ENCODE data around the gene STON1. TPM values are rescaled to one million over a fixed set of nuclear protein-coding genes. Genes with fewer than 3 reads are reported as not detected.

Gene STON1
- total and polyA plus RNA-seq, 2 donors (not counting 3 experiments of a cell fraction or from before 2014, with no cell fraction given) = 6.3 to 12.1 TPM

- H4K20me1 ChIP-seq (replicated peaks; ENCODE audit: control insufficient read depth, extremely low read depth, insufficient read depth, low read length) = no peaks in the 10 kb centered on the region
- no peaks in the 10 kb centered on the region for H3K9me1 ChIP-seq (replicated peaks; ENCODE audit: control insufficient read depth, extremely low read depth, insufficient read depth, low read length)
- H3K4me1 ChIP-seq (ENCODE audit: control insufficient read depth, extremely low read depth, insufficient read depth, low read length) = no peaks in the 10 kb centered on the region
- POLR2A ChIA-PET = no interaction called here
- H3K4me2 ChIP-seq (ENCODE audit: insufficient read depth, low read length) = no peak overlapping the region
- TF ChIP-seq POLR2AphosphoS5 (IDR thresholded peaks at IDR 0.05; ENCODE audit: insufficient read depth, low read depth, low read length) (no peak), EZH2 (IDR thresholded peaks at IDR 0.05; ENCODE audit: borderline replicate concordance, low read depth, low read length, severe bottlenecking) (no peak), FOS (IDR thresholded peaks at IDR 0.05; ENCODE audit: borderline replicate concordance, insufficient read depth, low read length) (no peak), CTCF (IDR thresholded peaks at IDR 0.05; ENCODE audit: extremely low read depth in 1 of 2, insufficient read depth in 1 of 2, low read depth in 1 of 2, low read length in 2 of 2) (no peak), MYC (IDR thresholded peaks at IDR 0.05; ENCODE audit: low read depth, low read length) (no peak), JUN (IDR thresholded peaks at IDR 0.05; ENCODE audit: borderline replicate concordance, insufficient read depth, insufficient read length, low read depth) (no peak), POLR2A (IDR thresholded peaks at IDR 0.05; ENCODE audit: low read depth, low read length) (no peak), GATA2 (IDR thresholded peaks at IDR 0.05; ENCODE audit: insufficient read depth, insufficient read length, low read depth, low read length) (no peak)
- TF ChIP-seq, protein P1, sequence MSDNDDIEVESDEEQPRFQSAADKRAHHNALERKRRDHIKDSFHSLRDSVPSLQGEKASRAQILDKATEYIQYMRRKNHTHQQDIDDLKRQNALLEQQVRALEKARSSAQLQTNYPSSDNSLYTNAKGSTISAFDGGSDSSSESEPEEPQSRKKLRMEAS (IDR thresholded peaks at IDR 0.05; ENCODE audit: insufficient read depth, insufficient read length) = no peak
- peaks cover 0 to 1% of the 10 kb centered on the region in 2 experiments for H3K36me3 ChIP-seq (ENCODE audit: control insufficient read depth in 2 of 2, extremely low read depth in 1 of 2, insufficient read depth in 2 of 2, low read length in 2 of 2)
- dilution Hi-C loops (cut with MboI; ENCODE audit: extremely low pct_ligation_motif_present, low sequenced_read_pairs) = no loop called here
- no TSS peak for BruUV-seq (replicated peaks)
- no peak overlapping the region for H3K4me3 ChIP-seq (replicated peaks in 1 of 3; ENCODE audit: insufficient read depth in 1 of 3, low read depth in 1 of 3, low read length in 3 of 3)
- intact Hi-C loops (cut with micrococcal nuclease) = no loop called here
- no peaks in the 10 kb centered on the region for H3K9me3 ChIP-seq (replicated peaks; ENCODE audit: control insufficient read depth, insufficient read depth, low read length)
- no peak overlapping the region for H3K27ac ChIP-seq (ENCODE audit: insufficient read depth, low read depth, low read length)
- DNase-seq (ENCODE audit: low read depth, low spot score) (no peak), FAIRE-seq (no peak)
- H2AFZ ChIP-seq (ENCODE audit: low read depth, low read length) = no peak overlapping the region
- H3K27me3 ChIP-seq (ENCODE audit: control insufficient read depth in 2 of 2, insufficient read depth in 2 of 2, low read length in 2 of 2) = no peaks in the 10 kb centered on the region
- no peaks in the 10 kb centered on the region for H3K79me2 ChIP-seq (ENCODE audit: control insufficient read depth, insufficient read depth, low read length)
- no peak overlapping the region for H3K9ac ChIP-seq (replicated peaks; ENCODE audit: extremely low read depth, insufficient read depth, low read length)
- CTCF ChIA-PET = no interaction called here
Measured at GRCh38 chr2:48597492-48597891, 67.5 kb downstream of the STON1 start.

Measured in endothelial cell of umbilical vein (primary cell).